Loucy (cell line): ENCODE results near the gene TCTN2.

ENCODE experiments used
- EZH2phosphoT487 ChIP-seq: fragments of 200-600 bp; IDR thresholded peaks from 2 replicates; pipeline ENCODE4 v1.6.1; 2018; ENCODE audit warnings: antibody characterized with exemption, mild to moderate bottlenecking, moderate library complexity, borderline replicate concordance
- TF ChIP-seq, protein P1 (sequence below): fragments of 200-600 bp; sonication (generic); conservative IDR thresholded peaks from 2 replicates; pipeline ENCODE4 v1.5.1; 2014; ENCODE audit warnings: mild to moderate bottlenecking, antibody characterized with exemption, low read length

DNA sequence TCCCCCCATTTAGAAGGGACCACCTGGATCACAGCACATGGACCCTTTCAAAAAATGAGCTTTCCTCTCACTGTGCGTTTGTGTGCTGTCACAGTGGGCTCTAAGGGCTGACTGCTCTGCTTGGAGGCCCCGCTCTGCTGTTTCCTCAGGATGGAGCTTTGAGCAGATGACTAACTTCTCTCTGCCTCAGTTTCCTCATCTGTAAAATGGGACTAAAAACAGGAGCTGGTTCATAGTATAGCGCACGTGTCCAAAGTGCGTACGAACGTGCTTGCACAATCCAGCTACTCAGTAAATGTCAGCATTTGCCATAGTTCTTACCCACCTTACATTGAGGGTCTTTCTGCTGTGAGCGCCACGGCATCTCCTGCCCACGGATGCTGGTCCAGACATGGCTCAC, 78.4 kb downstream of the TCTN2 start:
- TF ChIP-seq, protein P1, sequence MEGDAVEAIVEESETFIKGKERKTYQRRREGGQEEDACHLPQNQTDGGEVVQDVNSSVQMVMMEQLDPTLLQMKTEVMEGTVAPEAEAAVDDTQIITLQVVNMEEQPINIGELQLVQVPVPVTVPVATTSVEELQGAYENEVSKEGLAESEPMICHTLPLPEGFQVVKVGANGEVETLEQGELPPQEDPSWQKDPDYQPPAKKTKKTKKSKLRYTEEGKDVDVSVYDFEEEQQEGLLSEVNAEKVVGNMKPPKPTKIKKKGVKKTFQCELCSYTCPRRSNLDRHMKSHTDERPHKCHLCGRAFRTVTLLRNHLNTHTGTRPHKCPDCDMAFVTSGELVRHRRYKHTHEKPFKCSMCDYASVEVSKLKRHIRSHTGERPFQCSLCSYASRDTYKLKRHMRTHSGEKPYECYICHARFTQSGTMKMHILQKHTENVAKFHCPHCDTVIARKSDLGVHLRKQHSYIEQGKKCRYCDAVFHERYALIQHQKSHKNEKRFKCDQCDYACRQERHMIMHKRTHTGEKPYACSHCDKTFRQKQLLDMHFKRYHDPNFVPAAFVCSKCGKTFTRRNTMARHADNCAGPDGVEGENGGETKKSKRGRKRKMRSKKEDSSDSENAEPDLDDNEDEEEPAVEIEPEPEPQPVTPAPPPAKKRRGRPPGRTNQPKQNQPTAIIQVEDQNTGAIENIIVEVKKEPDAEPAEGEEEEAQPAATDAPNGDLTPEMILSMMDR = no peak
- no peak for TF ChIP-seq EZH2phosphoT487
